ENCODE data around the gene FMNL2. TPM values are rescaled to one million over a fixed set of nuclear protein-coding genes. Genes with fewer than 3 reads are reported as not detected.
A peak's percentile ranks its signal among the peaks of the same experiment; 100 is the strongest.

The FMNL2 gene
- total and polyA plus RNA-seq, 2 experiments from 2014 or later, result 5.1 to 11.7 TPM

DNA sequence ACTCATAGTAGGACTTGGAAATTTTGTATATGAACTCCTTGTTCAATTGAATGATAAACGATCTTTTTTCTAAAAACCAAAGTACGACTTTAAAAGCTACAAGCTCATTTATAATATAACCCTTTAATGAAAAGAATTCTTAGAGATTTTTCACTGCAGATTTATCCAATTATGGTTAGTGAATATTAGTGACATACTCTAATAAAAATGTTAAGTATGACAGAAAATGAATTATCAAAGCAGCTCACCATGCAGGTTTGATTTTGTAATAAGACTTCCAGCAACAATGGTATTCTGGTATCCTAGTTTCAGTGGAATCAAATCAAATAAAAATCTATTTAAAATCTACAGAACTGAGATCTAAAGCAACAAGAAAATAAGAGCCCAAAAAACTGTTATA lies 343.8 kb downstream of the FMNL2 start:
- H3K9me3 ChIP-seq (ENCODE audit: low read depth), result no peaks in the 10 kb centered on the region
- no peak overlapping the region for H3K27ac ChIP-seq
- no peaks in the 10 kb centered on the region for H3K4me1 ChIP-seq (ENCODE audit: low read depth)
- no peak for DNase-seq (ENCODE audit: low read depth in 1 of 2, low spot score in 1 of 2)
- H3K4me3 ChIP-seq, result no peak overlapping the region
- no peaks in the 10 kb centered on the region for H3K27me3 ChIP-seq
- TF ChIP-seq, protein P1, sequence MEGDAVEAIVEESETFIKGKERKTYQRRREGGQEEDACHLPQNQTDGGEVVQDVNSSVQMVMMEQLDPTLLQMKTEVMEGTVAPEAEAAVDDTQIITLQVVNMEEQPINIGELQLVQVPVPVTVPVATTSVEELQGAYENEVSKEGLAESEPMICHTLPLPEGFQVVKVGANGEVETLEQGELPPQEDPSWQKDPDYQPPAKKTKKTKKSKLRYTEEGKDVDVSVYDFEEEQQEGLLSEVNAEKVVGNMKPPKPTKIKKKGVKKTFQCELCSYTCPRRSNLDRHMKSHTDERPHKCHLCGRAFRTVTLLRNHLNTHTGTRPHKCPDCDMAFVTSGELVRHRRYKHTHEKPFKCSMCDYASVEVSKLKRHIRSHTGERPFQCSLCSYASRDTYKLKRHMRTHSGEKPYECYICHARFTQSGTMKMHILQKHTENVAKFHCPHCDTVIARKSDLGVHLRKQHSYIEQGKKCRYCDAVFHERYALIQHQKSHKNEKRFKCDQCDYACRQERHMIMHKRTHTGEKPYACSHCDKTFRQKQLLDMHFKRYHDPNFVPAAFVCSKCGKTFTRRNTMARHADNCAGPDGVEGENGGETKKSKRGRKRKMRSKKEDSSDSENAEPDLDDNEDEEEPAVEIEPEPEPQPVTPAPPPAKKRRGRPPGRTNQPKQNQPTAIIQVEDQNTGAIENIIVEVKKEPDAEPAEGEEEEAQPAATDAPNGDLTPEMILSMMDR (IDR thresholded peaks at IDR 0.05; ENCODE audit: low read depth, low read length), result no peak
- H3K36me3 ChIP-seq, result peaks cover 71% of the 10 kb centered on the region

DNA sequence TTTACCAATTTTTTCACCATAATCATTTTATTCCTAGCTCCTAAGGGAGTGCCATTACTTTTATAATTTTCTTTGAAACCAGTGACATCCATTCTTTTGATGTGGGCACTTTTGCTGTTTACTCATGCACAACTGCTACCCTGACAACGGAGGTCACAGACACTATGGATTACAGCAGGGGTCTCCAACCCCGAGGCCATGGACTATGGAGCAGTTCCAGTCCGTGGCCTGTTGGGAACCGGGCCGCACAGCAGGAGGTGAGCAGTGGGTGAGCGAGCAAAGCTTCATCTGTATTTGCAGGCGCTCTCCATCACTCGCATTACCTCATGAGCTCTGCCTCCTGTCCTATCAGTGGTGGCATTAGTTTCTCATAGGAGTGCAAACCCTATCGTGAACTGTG lies 347.7 kb downstream of the FMNL2 start:
- Histone ChIP-seq H3K36me3 (peaks cover 40% of the 10 kb centered on the region), H3K4me3 (no peak overlapping the region), H3K27ac (no peak overlapping the region), H3K4me1 (ENCODE audit: low read depth) (no peaks in the 10 kb centered on the region), H3K27me3 (no peaks in the 10 kb centered on the region), H3K9me3 (ENCODE audit: low read depth) (no peaks in the 10 kb centered on the region)
- no peak for DNase-seq (ENCODE audit: low read depth in 1 of 2, low spot score in 1 of 2)
- TF ChIP-seq, protein P1 (IDR thresholded peaks at IDR 0.05; ENCODE audit: low read depth, low read length), result no peak

DNA sequence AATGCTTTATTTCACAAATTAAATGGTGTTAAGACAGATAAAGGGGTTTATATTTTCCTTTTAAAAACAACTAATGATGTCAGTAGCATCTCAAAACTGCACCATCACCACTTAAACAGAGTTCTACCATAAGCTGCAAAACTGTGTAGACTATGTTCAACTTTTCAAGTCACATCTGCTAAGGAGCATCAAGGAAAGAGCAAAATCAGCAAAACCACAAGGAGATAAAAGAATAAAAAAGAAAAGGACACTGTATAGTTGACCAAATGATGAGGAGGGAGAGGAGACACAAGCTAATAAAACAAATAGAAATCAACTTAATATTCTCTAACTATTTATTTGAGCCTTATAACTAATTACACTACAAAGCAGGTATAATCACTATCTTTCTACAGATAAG lies 348.4 kb downstream of the FMNL2 start:
- Histone ChIP-seq H3K4me1 (ENCODE audit: low read depth) (no peaks in the 10 kb centered on the region), H3K27me3 (no peaks in the 10 kb centered on the region), H3K27ac (no peak overlapping the region), H3K4me3 (no peak overlapping the region), H3K9me3 (ENCODE audit: low read depth) (no peaks in the 10 kb centered on the region), H3K36me3 (peaks cover 36% of the 10 kb centered on the region)
- TF ChIP-seq, protein P1 (IDR thresholded peaks at IDR 0.05; ENCODE audit: low read depth, low read length), result no peak
- no peak for DNase-seq (ENCODE audit: low read depth in 1 of 2, low spot score in 1 of 2)

DNA sequence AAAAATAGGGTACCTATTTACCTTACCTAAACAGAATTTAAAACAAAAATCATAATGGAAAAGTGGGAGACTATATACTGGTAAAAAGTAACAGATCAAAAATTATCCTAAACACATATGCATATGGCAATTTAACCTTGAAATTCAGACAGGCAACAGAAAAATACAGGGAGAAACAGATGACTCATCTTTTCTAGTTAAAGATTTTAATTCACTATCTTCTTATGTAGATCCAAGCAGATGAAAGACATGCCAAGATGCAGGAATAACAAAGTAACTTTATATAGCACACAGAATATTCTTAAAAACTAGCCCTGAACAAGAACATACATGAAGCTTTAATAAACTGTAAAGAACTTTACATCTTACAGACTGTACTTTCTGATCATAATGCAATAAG lies 351.3 kb downstream of the FMNL2 start:
- TF ChIP-seq, protein P1 (IDR thresholded peaks at IDR 0.05; ENCODE audit: low read depth, low read length), result no peak
- Histone ChIP-seq H3K36me3 (peaks cover 9% of the 10 kb centered on the region), H3K4me1 (ENCODE audit: low read depth) (no peaks in the 10 kb centered on the region), H3K9me3 (ENCODE audit: low read depth) (no peaks in the 10 kb centered on the region), H3K27me3 (no peaks in the 10 kb centered on the region), H3K4me3 (no peak overlapping the region), H3K27ac (no peak overlapping the region)
- DNase-seq (ENCODE audit: low read depth in 1 of 2, low spot score in 1 of 2), result no peak

DNA sequence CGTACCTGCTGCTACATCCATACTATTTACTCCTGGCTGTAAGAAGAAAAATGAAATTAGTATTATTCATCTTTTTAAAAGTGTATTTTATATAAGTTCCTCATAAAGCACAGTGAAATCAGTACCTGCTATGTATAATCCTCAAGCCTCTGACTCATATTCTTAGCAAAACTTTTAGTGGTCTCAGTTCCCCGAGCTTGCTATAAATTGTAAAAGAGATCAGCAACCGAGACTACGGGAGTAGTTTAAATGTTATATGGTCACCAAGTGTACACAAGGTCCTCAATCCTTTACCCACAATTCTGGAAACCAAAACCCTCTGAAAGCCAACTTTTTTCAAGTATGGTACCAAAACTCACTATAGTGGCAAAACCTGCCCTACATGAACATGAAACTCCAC lies 358.1 kb downstream of the FMNL2 start:
- Histone ChIP-seq H3K4me3 (no peak overlapping the region), H3K27me3 (no peaks in the 10 kb centered on the region), H3K36me3 (peaks cover 21% of the 10 kb centered on the region), H3K4me1 (ENCODE audit: low read depth) (no peaks in the 10 kb centered on the region), H3K27ac (no peak overlapping the region), H3K9me3 (ENCODE audit: low read depth) (no peaks in the 10 kb centered on the region)
- TF ChIP-seq, protein P1 (IDR thresholded peaks at IDR 0.05; ENCODE audit: low read depth, low read length), result no peak
- no peak for DNase-seq (ENCODE audit: low read depth in 1 of 2, low spot score in 1 of 2)

DNA sequence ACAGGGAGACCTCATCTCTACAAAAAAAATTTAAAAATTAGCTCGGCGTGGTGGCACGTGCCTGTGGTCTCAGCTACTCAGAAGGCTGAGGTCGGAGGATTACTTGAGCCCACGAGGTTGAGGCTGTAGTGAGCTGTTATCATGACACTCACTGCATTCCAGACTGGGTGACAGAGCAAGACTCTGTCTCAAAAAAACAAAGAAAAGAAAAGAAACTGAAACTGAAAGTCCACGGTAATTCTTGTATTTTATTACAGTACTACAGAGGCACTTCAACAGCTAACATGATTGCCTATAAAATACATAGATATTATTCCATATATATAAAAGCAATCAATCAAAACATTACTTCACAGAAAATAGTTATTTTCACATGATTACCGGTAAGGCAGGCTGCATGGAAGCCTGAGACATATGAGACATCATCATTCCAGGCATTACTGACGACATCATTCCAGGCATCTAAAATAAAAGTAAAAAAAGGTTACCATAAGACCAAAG lies 359.2 kb downstream of the FMNL2 start:
- peak in 1 of 2 donors; percentile 60 for DNase-seq (ENCODE audit: low read depth in 1 of 2, low spot score in 1 of 2)
- Histone ChIP-seq H3K9me3 (ENCODE audit: low read depth) (no peaks in the 10 kb centered on the region), H3K27ac (no peak overlapping the region), H3K27me3 (no peaks in the 10 kb centered on the region), H3K36me3 (peaks cover 17% of the 10 kb centered on the region), H3K4me3 (no peak overlapping the region), H3K4me1 (ENCODE audit: low read depth) (no peaks in the 10 kb centered on the region)
- TF ChIP-seq, protein P1 (IDR thresholded peaks at IDR 0.05; ENCODE audit: low read depth, low read length), result no peak

Measured in cardiac muscle cell (in vitro differentiated cells and primary cell).